ENCODE data around the gene IMMP2L. TPM values are rescaled to one million over a fixed set of nuclear protein-coding genes. Genes with fewer than 3 reads are reported as not detected.

Gene IMMP2L
- total RNA-seq, 4 donors from 2014 or later = 23.8 to 30.0 (median 27.7) TPM

- no peaks in the 10 kb centered on the region for H3K27me3 ChIP-seq
- peaks cover 10 to 14% of the 10 kb centered on the region in 2 donors for H3K4me1 ChIP-seq
- no peaks in the 10 kb centered on the region for H3K36me3 ChIP-seq
- H3K9me3 ChIP-seq = no peaks in the 10 kb centered on the region
- H3K27ac ChIP-seq = no peak overlapping the region
- intact Hi-C loops (cut with DNase I) = no loop called here
- TF ChIP-seq POLR2A (IDR thresholded peaks at IDR 0.05) (no peak), CTCF (IDR thresholded peaks at IDR 0.05) (no peak)
- DNase-seq = peak in 1 of 2 donors; percentile 7
- WGBS, 2 donors = 61 to 67% methylated on average over 5 of the region's 5 CpGs
- no peak overlapping the region for H3K4me3 ChIP-seq (replicated peaks in 1 of 3)
Measured at GRCh38 chr7:111012799-111013675, 549.3 kb downstream of the IMMP2L start.

GRCh38 chr7:111012149-111012548 lies 550.1 kb downstream of the IMMP2L start:
- WGBS, 2 donors = 86 to 95% methylated on average over 2 of the region's 2 CpGs
- no peak overlapping the region for H3K27ac ChIP-seq
- no peak overlapping the region for H3K4me3 ChIP-seq (replicated peaks in 1 of 3)
- H3K36me3 ChIP-seq = no peaks in the 10 kb centered on the region
- intact Hi-C loops (cut with DNase I) = no loop called here
- no peak for TF ChIP-seq POLR2A (IDR thresholded peaks at IDR 0.05)
- no peak for TF ChIP-seq CTCF (IDR thresholded peaks at IDR 0.05)
- no peaks in the 10 kb centered on the region for H3K27me3 ChIP-seq
- no peak for DNase-seq
- H3K9me3 ChIP-seq = no peaks in the 10 kb centered on the region
- peaks cover 10 to 14% of the 10 kb centered on the region in 2 donors for H3K4me1 ChIP-seq

- Histone ChIP-seq H3K4me3 (replicated peaks in 1 of 3) (no peak overlapping the region), H3K27me3 (no peaks in the 10 kb centered on the region), H3K36me3 (no peaks in the 10 kb centered on the region), H3K9me3 (no peaks in the 10 kb centered on the region), H3K4me1 (peaks cover 10 to 14% of the 10 kb centered on the region in 2 donors), H3K27ac (no peak overlapping the region)
- no peak for DNase-seq
- 91 to 95% methylated on average over 3 of the region's 3 CpGs for WGBS, 2 donors
- intact Hi-C loops (cut with DNase I) = no loop called here
- TF ChIP-seq POLR2A (IDR thresholded peaks at IDR 0.05) = no peak
- TF ChIP-seq CTCF (IDR thresholded peaks at IDR 0.05) = no peak
Measured at GRCh38 chr7:111011520-111011919, 550.8 kb downstream of the IMMP2L start.

GRCh38 chr7:111010798-111011197 lies 551.5 kb downstream of the IMMP2L start:
- no peaks in the 10 kb centered on the region for H3K36me3 ChIP-seq
- DNase-seq = no peak
- no peaks in the 10 kb centered on the region for H3K9me3 ChIP-seq
- H3K4me3 ChIP-seq (replicated peaks in 1 of 3) = no peak overlapping the region
- intact Hi-C loops (cut with DNase I) = no loop called here
- TF ChIP-seq POLR2A (IDR thresholded peaks at IDR 0.05) = no peak
- TF ChIP-seq CTCF (IDR thresholded peaks at IDR 0.05) = no peak
- H3K4me1 ChIP-seq = peaks cover 10 to 12% of the 10 kb centered on the region in 2 donors
- no peaks in the 10 kb centered on the region for H3K27me3 ChIP-seq
- 92 to 98% methylated on average over 4 of the region's 4 CpGs for WGBS, 2 donors
- no peak overlapping the region for H3K27ac ChIP-seq

GRCh38 chr7:111009526-111010040 lies 552.7 kb downstream of the IMMP2L start:
- 66 to 67% methylated on average over 1 of the region's 1 CpG for WGBS, 2 donors
- TF ChIP-seq CTCF (IDR thresholded peaks at IDR 0.05) = no peak
- TF ChIP-seq POLR2A (IDR thresholded peaks at IDR 0.05) = no peak
- Histone ChIP-seq H3K36me3 (no peaks in the 10 kb centered on the region), H3K4me1 (peaks cover 8 to 10% of the 10 kb centered on the region in 2 donors), H3K9me3 (no peaks in the 10 kb centered on the region), H3K4me3 (replicated peaks in 1 of 3) (no peak overlapping the region), H3K27ac (no peak overlapping the region), H3K27me3 (no peaks in the 10 kb centered on the region)
- intact Hi-C loops (cut with DNase I) = no loop called here
- no peak for DNase-seq

Measured in thyroid gland (tissue), 4 donors.